ENCODE data around the gene TRAF5.
"Not testable (repeated sequence)": the region's sequence is repeated elsewhere in the genome, so short reads cannot be mapped to it uniquely, and the experiment has no call there.

Gene TRAF5

GRCh38 chr1:211347077-211347844 lies 20.6 kb downstream of the TRAF5 start:
- no peak for DNase-seq

GRCh38 chr1:211348547-211348946 lies 21.9 kb downstream of the TRAF5 start:
- no peak for DNase-seq

- DNase-seq, result no peak
Measured at GRCh38 chr1:211349741-211350140, 23.1 kb downstream of the TRAF5 start.

GRCh38 chr1:211352055-211352454 lies 25.4 kb downstream of the TRAF5 start:
- not testable (repeated sequence) for DNase-seq

- no peak for DNase-seq
Measured at GRCh38 chr1:211352465-211352864, 25.8 kb downstream of the TRAF5 start.

GRCh38 chr1:211352985-211353515 lies 26.4 kb downstream of the TRAF5 start:
- peak in 2 of 4 experiments; percentile 15 to 40 for DNase-seq

GRCh38 chr1:211353562-211354212 lies 27.1 kb downstream of the TRAF5 start:
- DNase-seq, result no peak

GRCh38 chr1:211355873-211356272 lies 29.2 kb downstream of the TRAF5 start:
- DNase-seq, result no peak

- no peak for DNase-seq
Measured at GRCh38 chr1:211356723-211357407, 30.2 kb downstream of the TRAF5 start.

GRCh38 chr1:211358685-211359084 lies 32.1 kb downstream of the TRAF5 start:
- no peak for DNase-seq

GRCh38 chr1:211359876-211360275 lies 33.2 kb downstream of the TRAF5 start:
- no peak for DNase-seq

GRCh38 chr1:211361202-211361601 lies 34.6 kb downstream of the TRAF5 start:
- DNase-seq, result no peak

GRCh38 chr1:211369640-211370039 lies 43.0 kb downstream of the TRAF5 start:
- no peak for DNase-seq

GRCh38 chr1:211370669-211371068 lies 44.0 kb downstream of the TRAF5 start:
- DNase-seq, result no peak

- DNase-seq, result no peak
Measured at GRCh38 chr1:211371406-211372105, 44.9 kb downstream of the TRAF5 start.

GRCh38 chr1:211372463-211372862 lies 45.8 kb downstream of the TRAF5 start:
- no peak for DNase-seq

GRCh38 chr1:211375146-211375818 lies 48.6 kb downstream of the TRAF5 start:
- DNase-seq, result no peak

GRCh38 chr1:211375949-211376348 lies 49.3 kb downstream of the TRAF5 start:
- no peak for DNase-seq

GRCh38 chr1:211376807-211377470 lies 50.3 kb downstream of the TRAF5 start:
- DNase-seq, result no peak

- no peak for DNase-seq
Measured at GRCh38 chr1:211377539-211378450, 51.2 kb downstream of the TRAF5 start.

- DNase-seq, result no peak
Measured at GRCh38 chr1:211378844-211379243, 52.2 kb downstream of the TRAF5 start.
